DMS53 treated with DMSO at 0.1 percent for 48 hours (cell line): Measurements from ENCODE around the gene RBMS2.
A peak's percentile ranks its signal among the peaks of the same experiment; 100 is the strongest.
"Not testable (repeated sequence)": the region's sequence is repeated elsewhere in the genome, so short reads cannot be mapped to it uniquely, and the experiment has no call there.

Experiments used
- DNase-seq: peaks from one replicate; lab custom pipeline; 2025; ENCODE audit not compliant: unreplicated experiment; lab: John Stamatoyannopoulos, UW

The RBMS2 gene

DNA sequence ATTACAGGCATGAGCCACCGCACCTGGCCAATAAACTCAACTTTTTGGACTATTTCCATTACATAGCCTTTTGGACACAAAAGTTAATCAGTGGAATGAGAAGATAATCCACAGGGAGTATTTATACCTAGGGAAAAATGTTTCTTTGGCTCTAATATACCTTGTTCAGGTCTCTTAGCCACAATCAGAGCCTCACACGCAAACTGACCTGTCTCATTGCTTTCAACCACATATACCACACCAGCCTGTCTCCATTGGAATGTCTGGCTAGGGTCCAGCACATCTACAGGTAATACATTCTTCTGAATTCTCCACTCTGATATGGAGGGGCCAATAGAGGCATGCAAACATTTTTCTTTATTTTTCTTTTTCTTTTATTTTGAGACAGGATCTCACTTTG lies 3.8 kb upstream of the RBMS2 start:
- no peak for DNase-seq

- no peak for DNase-seq
Observed at GRCh38 chr12:56518570-56518969, 3.0 kb upstream of the RBMS2 start.

- no peak for DNase-seq
Observed at GRCh38 chr12:56520048-56520447, 1.6 kb upstream of the RBMS2 start.

- no peak for DNase-seq
Observed at GRCh38 chr12:56520506-56520905, 1.1 kb upstream of the RBMS2 start.

- no peak for DNase-seq
Observed at GRCh38 chr12:56521209-56521589, 421 bp upstream of the RBMS2 start.

- no peak for DNase-seq
Observed at GRCh38 chr12:56522411-56523193, 982 bp downstream of the RBMS2 start.

- no peak for DNase-seq
Observed at GRCh38 chr12:56528846-56529245, 7.2 kb downstream of the RBMS2 start.

DNA sequence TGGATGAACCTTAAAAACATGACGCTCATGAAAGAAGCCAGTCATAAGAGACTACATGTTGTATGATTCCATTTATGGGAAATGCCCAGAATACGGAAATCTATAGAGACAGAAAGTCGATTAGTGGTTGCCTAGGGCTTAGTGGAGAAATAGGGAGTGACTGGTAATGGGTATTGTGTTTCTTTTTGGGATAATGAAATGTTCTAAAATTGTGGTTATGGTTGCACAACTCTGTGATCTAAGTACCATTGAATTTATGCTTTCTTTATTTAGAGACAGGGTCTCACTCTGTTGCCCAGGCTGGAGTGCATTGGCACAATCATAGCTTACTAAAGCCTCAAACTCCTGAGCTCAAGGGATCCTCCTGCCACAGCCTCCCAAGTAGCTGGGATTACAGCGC lies 8.0 kb downstream of the RBMS2 start:
- no peak for DNase-seq

GRCh38 chr12:56530390-56531055 lies 8.9 kb downstream of the RBMS2 start:
- DNase-seq, result no peak

DNA sequence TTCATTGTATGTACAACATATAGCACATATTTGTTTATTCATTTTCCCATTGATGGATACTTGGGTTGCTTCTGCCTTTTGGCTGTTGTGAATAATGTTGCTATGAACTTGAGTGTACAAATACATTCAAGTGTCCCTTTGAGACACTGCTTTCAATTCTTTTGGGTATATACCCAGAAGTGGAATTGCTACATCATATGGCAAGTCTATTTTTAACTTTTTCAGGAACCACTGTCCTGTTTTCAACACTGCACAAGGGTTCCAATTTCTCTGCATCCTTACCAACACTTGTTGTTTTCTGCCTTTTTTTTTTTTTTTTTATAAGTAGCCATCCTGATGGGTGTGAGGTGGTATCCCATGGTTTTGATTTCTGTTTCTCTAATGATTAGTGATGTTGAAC lies 15.9 kb downstream of the RBMS2 start:
- no peak for DNase-seq

- DNase-seq, result no peak
Observed at GRCh38 chr12:56541631-56542030, 20.0 kb downstream of the RBMS2 start.

DNA sequence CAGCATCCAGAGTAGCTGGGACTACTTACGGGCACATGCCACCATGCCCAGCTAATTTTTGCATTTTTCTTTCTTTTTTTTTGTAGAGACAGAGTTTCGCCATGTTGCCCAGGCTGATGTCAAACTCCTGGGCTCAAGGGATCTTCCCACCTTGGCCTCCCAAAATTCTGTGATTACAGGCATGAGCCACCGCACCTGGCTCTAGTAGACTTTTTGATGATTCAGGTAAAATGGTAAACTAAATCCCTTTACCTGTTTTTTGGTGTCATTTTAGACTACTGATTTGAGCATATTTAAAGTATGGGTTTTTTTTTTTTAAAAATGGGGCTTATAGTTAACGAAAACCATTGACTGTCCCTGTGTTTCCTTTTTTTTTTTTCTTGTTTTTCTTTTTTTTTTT lies 20.5 kb downstream of the RBMS2 start:
- no peak for DNase-seq

DNA sequence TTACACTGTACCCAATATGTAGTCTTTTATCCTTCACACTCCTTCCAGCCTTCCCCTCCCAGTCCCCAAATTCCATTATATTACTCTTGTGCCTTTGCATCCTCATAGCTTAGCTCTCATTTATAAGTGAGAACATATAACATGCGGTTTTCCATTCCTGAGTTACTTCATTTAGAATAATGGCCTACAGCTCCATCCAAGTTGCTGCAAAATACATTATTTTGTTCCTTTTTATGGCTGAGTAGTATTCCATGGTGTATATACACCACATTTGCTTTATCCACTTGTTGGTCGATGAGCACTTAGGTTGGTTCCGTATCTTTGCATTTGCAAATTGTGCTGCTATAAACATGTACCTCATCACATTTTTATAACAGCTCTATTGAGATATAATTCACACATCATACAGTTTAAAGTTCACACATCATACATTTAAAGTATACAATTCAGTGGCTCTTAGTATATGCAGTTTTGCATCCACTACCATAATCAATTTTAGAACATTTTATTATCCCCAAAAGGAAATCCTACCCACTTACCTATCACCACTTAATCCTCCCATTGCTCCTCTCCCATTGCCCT lies 23.5 kb downstream of the RBMS2 start:
- DNase-seq, result no peak

DNA sequence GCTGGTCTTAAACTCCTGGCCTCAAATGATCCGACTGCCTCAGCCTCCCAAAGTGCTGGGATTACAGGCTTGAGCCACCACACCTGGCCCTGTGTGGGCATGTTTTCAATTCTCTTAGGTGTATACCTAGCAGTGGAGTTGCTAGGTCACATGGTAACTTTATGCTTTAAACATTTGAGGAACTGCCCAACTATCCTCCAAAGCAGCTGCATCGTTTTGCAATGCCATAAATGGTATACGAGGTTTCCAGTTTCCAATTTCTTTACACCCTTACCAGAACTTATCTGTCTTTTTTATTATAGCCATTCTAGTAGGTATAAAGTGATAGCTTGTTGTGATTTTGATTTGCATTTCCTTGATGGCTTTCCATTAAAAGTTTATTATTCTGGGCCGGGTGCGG lies 25.1 kb downstream of the RBMS2 start:
- no peak for DNase-seq

- DNase-seq, result no peak
Observed at GRCh38 chr12:56551070-56551469, 29.4 kb downstream of the RBMS2 start.

GRCh38 chr12:56565510-56566101 lies 44.0 kb downstream of the RBMS2 start:
- peak; percentile 56 for DNase-seq

GRCh38 chr12:56568146-56568545 lies 46.5 kb downstream of the RBMS2 start:
- DNase-seq, result no peak

- no peak for DNase-seq
Observed at GRCh38 chr12:56571121-56571520, 49.5 kb downstream of the RBMS2 start.

DNA sequence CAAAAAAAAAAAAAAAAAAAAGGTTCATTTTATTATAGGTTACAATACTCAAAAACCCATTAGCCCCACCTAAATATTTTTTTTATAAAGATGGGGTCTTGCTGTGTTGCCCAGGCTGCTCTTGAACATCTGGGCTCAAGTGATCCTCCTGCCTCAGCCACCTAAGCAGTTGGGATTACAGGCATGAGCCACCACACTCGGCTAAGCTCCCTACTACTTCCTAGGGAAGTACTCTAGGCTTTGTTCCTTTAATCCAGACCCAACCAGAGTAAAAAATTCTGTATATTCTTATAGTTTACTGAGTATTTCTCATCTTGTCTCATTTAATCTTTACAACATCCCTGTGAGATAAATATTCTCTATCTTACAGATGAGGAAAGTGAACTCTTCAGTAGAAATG lies 50.7 kb downstream of the RBMS2 start:
- no peak for DNase-seq

DNA sequence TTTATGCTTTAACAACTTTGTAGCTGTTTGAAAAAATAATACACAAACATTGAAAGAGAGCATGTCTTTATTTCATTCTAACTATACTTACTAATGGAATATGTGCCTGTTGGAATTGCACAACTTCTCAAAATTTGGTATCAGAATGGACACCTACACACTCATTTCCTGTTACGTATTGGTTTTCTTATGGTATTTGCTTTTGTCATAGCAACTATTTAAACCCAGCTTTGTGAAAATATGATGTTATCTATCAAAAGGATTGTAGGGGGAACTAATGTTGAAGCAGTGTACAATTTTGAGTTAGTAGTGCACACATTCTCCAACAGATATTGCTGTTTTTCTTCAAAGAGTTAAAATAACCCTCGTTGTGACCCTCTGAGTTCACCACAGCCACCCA lies 52.6 kb downstream of the RBMS2 start:
- DNase-seq, result no peak

DNA sequence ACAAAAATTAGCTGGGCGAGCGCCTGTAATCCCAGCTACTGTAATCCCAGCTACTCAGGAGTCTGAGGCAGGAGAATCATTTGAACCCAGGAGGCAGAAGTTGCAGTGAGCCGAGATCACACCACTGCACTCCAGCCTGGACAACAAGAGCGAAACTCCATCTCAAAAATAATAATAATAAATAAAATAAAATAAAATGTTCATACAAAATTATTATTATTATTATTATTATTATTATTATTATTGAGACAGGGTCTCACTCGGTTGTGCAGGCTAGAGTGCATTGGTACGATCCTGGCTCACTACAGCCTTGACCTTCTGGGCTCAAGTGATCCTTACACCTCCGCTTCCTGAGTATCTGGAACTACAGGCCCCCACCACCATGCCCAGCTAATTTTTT lies 55.6 kb downstream of the RBMS2 start:
- DNase-seq, result not testable (repeated sequence)

DNA sequence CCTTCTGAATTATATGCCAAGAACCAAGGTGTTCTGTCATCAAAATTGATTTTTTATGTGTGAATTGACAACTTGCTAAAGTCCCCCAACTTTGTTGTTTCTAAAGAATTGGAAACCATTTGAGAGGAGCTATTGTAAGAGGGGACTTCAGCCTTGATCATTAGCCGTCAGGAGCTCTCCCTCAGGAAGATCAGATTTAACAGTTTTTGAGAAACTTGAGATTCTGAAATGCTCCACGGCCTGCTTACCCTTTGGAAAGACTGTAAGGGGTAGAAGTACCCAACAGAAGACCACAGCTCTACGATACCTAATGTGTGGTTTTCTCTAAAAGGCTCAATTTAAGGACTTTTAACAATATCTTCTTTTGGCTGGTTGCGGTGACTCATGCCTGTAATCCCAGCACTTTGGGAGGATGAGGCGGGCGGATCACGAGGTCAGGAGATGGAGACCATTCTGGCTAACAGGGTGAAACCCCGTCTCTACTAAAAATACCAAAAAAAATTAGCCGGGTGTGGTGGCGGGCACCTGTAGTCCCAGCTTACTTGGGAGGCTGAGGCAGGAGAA lies 57.4 kb downstream of the RBMS2 start:
- DNase-seq, result no peak
